B cell (primary cell): ENCODE results near the gene ABCC1. TPM values are rescaled to one million over a fixed set of nuclear protein-coding genes. Genes with fewer than 3 reads are reported as not detected.

Source experiments
- ATAC-seq: fragments of 200-7000 bp; cut with Tn5 transposase; one replicate; pipeline ENCODE4 v1.10.0; 2021; ENCODE audit warnings: low read depth, mild to moderate bottlenecking, moderate number of reproducible peaks, moderate library complexity
- CTCF ChIA-PET: fragments of 350-600 bp; sonication (Branson Sonifier 250); formaldehyde crosslinking; loops from one replicate; lab custom pipeline; 2021; ENCODE audit warnings: antibody characterized with exemption, inconsistent platforms; lab: Charles Lee
- POLR2A ChIA-PET: fragments of 350-600 bp; sonication (Branson Sonifier 250); formaldehyde crosslinking; loops from one replicate; lab custom pipeline; 2021; ENCODE audit warnings: antibody characterized with exemption; lab: Charles Lee
- DNase-seq: peaks from one replicate; pipeline ENCODE4 v3.0.0; 2013
- H2AFZ ChIP-seq: 2 replicates; pipeline ENCODE4 v1.6.1; 2012; ENCODE audit warnings: mild to moderate bottlenecking, low read depth, low read length; ENCODE audit not compliant: insufficient read depth, poor library complexity, severe bottlenecking
- H3K27ac ChIP-seq, 2 donors: 1 replicate in 1 of 2; 2 replicates in 1 of 2; pipeline ENCODE4 v1.5.1; 2012 to 2013; ENCODE audit warnings: low read length in 2 of 2, mild to moderate bottlenecking in 2 of 2, moderate library complexity in 1 of 2
- H3K27me3 ChIP-seq, 4 experiments: fragments of 200-600 bp in 1 of 4; sonication (generic) in 1 of 4; replicated peaks in 1 of 4; 1 replicate in 2 of 4; 2 replicates in 2 of 4; pipeline versions ENCODE4 v1.6.1 to v1.7.0; 2013 to 2016; ENCODE audit warnings: low read length in 3 of 4, mild to moderate bottlenecking in 2 of 4, mixed read lengths in 1 of 4, moderate library complexity in 1 of 4; ENCODE audit not compliant: insufficient read depth in 4 of 4, control insufficient read depth in 3 of 4; ENCODE audit errors: control extremely low read depth in 1 of 4
- H3K36me3 ChIP-seq, 2 experiments: replicated peaks in 1 of 2; 1 replicate in 1 of 2; 2 replicates in 1 of 2; pipeline versions ENCODE4 v1.6.1 to v1.7.1; 2013; ENCODE audit warnings: low read length in 1 of 2; ENCODE audit not compliant: insufficient read depth in 2 of 2, control insufficient read depth in 1 of 2; ENCODE audit errors: control extremely low read depth in 1 of 2, extremely low read depth in 1 of 2
- H3K4me1 ChIP-seq, 2 donors: fragments of 200-600 bp in 1 of 2; sonication (generic) in 1 of 2; 1 replicate in 1 of 2; 2 replicates in 1 of 2; pipeline versions ENCODE4 v1.5.1 to v1.6.1; 2013 to 2017; ENCODE audit warnings: low read length in 2 of 2; ENCODE audit not compliant: control insufficient read depth in 2 of 2, insufficient read depth in 2 of 2
- H3K4me2 ChIP-seq: replicated peaks from 2 replicates; pipeline ENCODE3; 2012; ENCODE audit warnings: mild to moderate bottlenecking, low read depth, low read length; ENCODE audit not compliant: poor library complexity, severe bottlenecking
- H3K4me3 ChIP-seq, 5 experiments: fragments of 200-600 bp in 1 of 5; sonication (generic) in 1 of 5; 1 replicate in 3 of 5; 2 replicates in 2 of 5; pipeline versions ENCODE4 v1.5.1 to v1.7.0; 2011 to 2016; ENCODE audit warnings: low read length in 4 of 5, mild to moderate bottlenecking in 4 of 5, low read depth in 2 of 5, control low read depth in 1 of 5, moderate library complexity in 1 of 5; ENCODE audit not compliant: insufficient read depth in 1 of 5; ENCODE audit errors: control extremely low read depth in 1 of 5, extremely low read depth in 1 of 5
- H3K79me2 ChIP-seq: fragments of 200-600 bp; sonication (generic); one replicate; pipeline ENCODE4 v1.6.0; 2016; ENCODE audit warnings: low read length; ENCODE audit not compliant: control insufficient read depth, insufficient read depth
- H3K9ac ChIP-seq: fragments of 200-600 bp; sonication (generic); 2 replicates; pipeline ENCODE4 v1.6.1; 2017; ENCODE audit warnings: mild to moderate bottlenecking, low read length, moderate library complexity
- H3K9me3 ChIP-seq, 3 donors: one replicate each; pipeline versions ENCODE4 v1.6.1 to v1.7.1; 2013; ENCODE audit warnings: low read length in 2 of 3; ENCODE audit not compliant: control insufficient read depth in 2 of 3, insufficient read depth in 1 of 3; ENCODE audit errors: control extremely low read depth in 1 of 3
- H4K20me1 ChIP-seq: 2 replicates; pipeline ENCODE4 v1.6.0; 2012; ENCODE audit warnings: mild to moderate bottlenecking, low read length; ENCODE audit not compliant: insufficient read depth, control insufficient read depth, poor library complexity, severe bottlenecking
- H3K27ac Mint-ChIP-seq: one replicate; pipeline ENCODE4 v1.8.0; 2021; ENCODE audit warnings: mixed read lengths
- H3K27me3 Mint-ChIP-seq: one replicate; pipeline ENCODE4 v1.8.0; 2021; ENCODE audit warnings: mixed read lengths
- H3K4me1 Mint-ChIP-seq: one replicate; pipeline ENCODE4 v1.8.0; 2021; ENCODE audit warnings: mixed read lengths
- H3K4me3 Mint-ChIP-seq: one replicate; pipeline ENCODE4 v1.8.0; 2021; ENCODE audit warnings: mixed read lengths
- H3K9me3 Mint-ChIP-seq: one replicate; pipeline ENCODE4 v1.8.0; 2022; ENCODE audit warnings: mixed read lengths; ENCODE audit not compliant: insufficient read depth
- EZH2 ChIP-seq: IDR thresholded peaks from 2 replicates; pipeline ENCODE4 v1.6.1; 2012; ENCODE audit warnings: borderline replicate concordance, low read depth, mild to moderate bottlenecking, moderate library complexity, low read length; ENCODE audit not compliant: insufficient read depth, poor library complexity, severe bottlenecking
- WGBS: methylation state at CpG from one replicate; pipeline ENCODE4 v1.1.5; 2013; ENCODE audit warnings: missing lambda C conversion rate; ENCODE audit not compliant: insufficient coverage; 5-methylcytosine and 5-hydroxymethylcytosine counted together
- intact Hi-C: fragments of 100-400 bp; cut with micrococcal nuclease; formaldehyde crosslinking; loops from one replicate; pipeline ENCODE4 v1.10.0; 2022
- polyA plus RNA-seq: library from polyadenylated mRNA; depleted of rRNA; stranded (reverse); fragments of >200 nt; gene quantifications from 2 replicates; pipeline ENCODE4 v1.2.3, GENCODE V29; 2012
- total RNA-seq, 2 donors: library from RNA; stranded (reverse); fragments of 120-200 nt in 1 of 2; gene quantifications; 1 replicate in 1 of 2; 2 replicates in 1 of 2; pipeline versions ENCODE4 v1.2.3 to v1.2.4, GENCODE V29; 2013 to 2022
- TF ChIP-seq, protein P1 (sequence below): fragments of 200-600 bp; IDR thresholded peaks from one replicate; pipeline ENCODE4 v1.8.0; 2022; ENCODE audit warnings: antibody characterized with exemption, mild to moderate bottlenecking

The ABCC1 gene
- total and polyA plus RNA-seq, 2 donors (not counting 1 experiment from before 2014, with no cell fraction given) = 21.8 to 73.0 TPM

DNA sequence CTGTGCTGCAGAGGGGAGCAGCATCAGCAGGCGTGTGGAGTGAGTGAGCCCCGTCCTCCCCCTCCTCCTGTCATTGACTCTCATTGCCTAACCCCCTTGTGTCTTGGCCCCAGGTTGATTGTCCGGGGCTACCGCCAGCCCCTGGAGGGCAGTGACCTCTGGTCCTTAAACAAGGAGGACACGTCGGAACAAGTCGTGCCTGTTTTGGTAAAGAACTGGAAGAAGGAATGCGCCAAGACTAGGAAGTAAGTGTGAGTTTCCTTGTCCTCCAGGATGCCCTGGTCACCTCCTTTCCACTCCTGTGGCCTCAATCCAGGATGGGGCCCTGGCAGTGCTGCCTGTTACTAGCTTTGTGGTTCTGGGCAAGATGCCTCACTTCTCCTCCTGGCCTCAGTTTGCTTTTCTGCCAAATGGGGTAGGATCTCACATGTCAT lies 87.0 kb downstream of the ABCC1 start:
- POLR2A ChIA-PET = interaction anchor here (0.7 kb wide), 2 partner anchors 29 to 41 kb away, joined by 3 to 6 read pairs; no protein-coding TSS in a partner anchor
- H3K27me3 Mint-ChIP-seq = no peaks in the 10 kb centered on the region
- no peak overlapping the region for H2AFZ ChIP-seq

DNA sequence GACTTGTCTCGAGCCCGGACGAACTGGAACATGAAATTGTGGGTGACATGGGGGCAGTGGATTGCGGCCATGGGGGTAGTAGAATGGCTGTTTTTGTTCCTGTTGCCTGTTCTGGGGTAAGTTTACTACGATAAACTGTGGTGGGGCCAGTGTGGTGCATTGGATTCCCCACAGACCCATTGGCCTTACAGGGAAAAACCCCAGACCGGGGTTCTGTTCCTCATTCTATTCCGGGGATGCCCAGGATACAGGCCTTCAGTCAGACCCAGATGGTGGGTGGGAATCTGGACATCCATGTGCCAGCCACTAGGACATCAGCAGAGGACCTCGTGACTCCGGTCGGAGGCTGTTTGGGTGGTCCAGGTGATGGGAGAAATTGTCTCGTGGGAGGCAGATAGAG lies 88.1 kb downstream of the ABCC1 start:
- CTCF ChIA-PET = no interaction called here

More for the DNA sequence above, 87.0 kb downstream of the ABCC1 start:
- H3K4me3 ChIP-seq = no peak overlapping the region
- no peaks in the 10 kb centered on the region for H4K20me1 ChIP-seq
- WGBS = 100% methylated on average over 6 of the region's 8 CpGs
- Mint-ChIP-seq H3K27ac (no peak overlapping the region), H3K4me3 (no peak overlapping the region), H3K9me3 (no peaks in the 10 kb centered on the region), H3K4me1 (peaks cover 25% of the 10 kb centered on the region)
- no peaks in the 10 kb centered on the region for H3K27me3 ChIP-seq
- H3K27ac ChIP-seq = no peak overlapping the region
- CTCF ChIA-PET = interaction anchor here (0.6 to 1.0 kb wide), 2 partner anchors 21 to 69 kb away, joined by 3 read pairs; no protein-coding TSS in a partner anchor
- DNase-seq (no peak), ATAC-seq (no peak)
- peaks cover 7 to 18% of the 10 kb centered on the region in 2 donors for H3K4me1 ChIP-seq
- intact Hi-C loops = no loop called here
- no peaks in the 10 kb centered on the region for H3K9me3 ChIP-seq
- peaks cover 8% of the 10 kb centered on the region for H3K79me2 ChIP-seq
- H3K36me3 ChIP-seq = peaks cover 0 to 55% of the 10 kb centered on the region in 2 experiments
- no peak for TF ChIP-seq EZH2
- TF ChIP-seq, protein P1, sequence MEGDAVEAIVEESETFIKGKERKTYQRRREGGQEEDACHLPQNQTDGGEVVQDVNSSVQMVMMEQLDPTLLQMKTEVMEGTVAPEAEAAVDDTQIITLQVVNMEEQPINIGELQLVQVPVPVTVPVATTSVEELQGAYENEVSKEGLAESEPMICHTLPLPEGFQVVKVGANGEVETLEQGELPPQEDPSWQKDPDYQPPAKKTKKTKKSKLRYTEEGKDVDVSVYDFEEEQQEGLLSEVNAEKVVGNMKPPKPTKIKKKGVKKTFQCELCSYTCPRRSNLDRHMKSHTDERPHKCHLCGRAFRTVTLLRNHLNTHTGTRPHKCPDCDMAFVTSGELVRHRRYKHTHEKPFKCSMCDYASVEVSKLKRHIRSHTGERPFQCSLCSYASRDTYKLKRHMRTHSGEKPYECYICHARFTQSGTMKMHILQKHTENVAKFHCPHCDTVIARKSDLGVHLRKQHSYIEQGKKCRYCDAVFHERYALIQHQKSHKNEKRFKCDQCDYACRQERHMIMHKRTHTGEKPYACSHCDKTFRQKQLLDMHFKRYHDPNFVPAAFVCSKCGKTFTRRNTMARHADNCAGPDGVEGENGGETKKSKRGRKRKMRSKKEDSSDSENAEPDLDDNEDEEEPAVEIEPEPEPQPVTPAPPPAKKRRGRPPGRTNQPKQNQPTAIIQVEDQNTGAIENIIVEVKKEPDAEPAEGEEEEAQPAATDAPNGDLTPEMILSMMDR = no peak
- H3K9ac ChIP-seq = no peak overlapping the region
- no peak overlapping the region for H3K4me2 ChIP-seq

More for the DNA sequence above, 88.1 kb downstream of the ABCC1 start:
- Histone ChIP-seq H3K27ac (no peak overlapping the region), H3K27me3 (no peaks in the 10 kb centered on the region), H4K20me1 (no peaks in the 10 kb centered on the region), H3K9ac (no peak overlapping the region), H3K4me3 (no peak overlapping the region), H3K36me3 (peaks cover 0 to 56% of the 10 kb centered on the region in 2 experiments), H3K9me3 (no peaks in the 10 kb centered on the region), H3K4me2 (no peak overlapping the region), H3K4me1 (peaks cover 7 to 18% of the 10 kb centered on the region in 2 donors), H2AFZ (no peak overlapping the region), H3K79me2 (peaks cover 12% of the 10 kb centered on the region)
- Mint-ChIP-seq H3K4me3 (no peak overlapping the region), H3K27ac (no peak overlapping the region), H3K9me3 (no peaks in the 10 kb centered on the region), H3K27me3 (no peaks in the 10 kb centered on the region), H3K4me1 (peaks cover 24% of the 10 kb centered on the region)
- POLR2A ChIA-PET = no interaction called here
- ATAC-seq (no peak), DNase-seq (no peak)
- TF ChIP-seq, protein P1 = no peak
- TF ChIP-seq EZH2 = no peak
- intact Hi-C loops = no loop called here
- WGBS = 89% methylated on average over 8 of the region's 11 CpGs
